ENCODE data around the gene TXLNG.
"Not testable (repeated sequence)": the region's sequence is repeated elsewhere in the genome, so short reads cannot be mapped to it uniquely, and the experiment has no call there.

The TXLNG gene

GRCh38 chrX:16842684-16843083 is 56.4 kb downstream of the TXLNG start:
- DNase-seq: no peak

GRCh38 chrX:16843208-16843909 is 57.1 kb downstream of the TXLNG start:
- no peak for DNase-seq

DNA sequence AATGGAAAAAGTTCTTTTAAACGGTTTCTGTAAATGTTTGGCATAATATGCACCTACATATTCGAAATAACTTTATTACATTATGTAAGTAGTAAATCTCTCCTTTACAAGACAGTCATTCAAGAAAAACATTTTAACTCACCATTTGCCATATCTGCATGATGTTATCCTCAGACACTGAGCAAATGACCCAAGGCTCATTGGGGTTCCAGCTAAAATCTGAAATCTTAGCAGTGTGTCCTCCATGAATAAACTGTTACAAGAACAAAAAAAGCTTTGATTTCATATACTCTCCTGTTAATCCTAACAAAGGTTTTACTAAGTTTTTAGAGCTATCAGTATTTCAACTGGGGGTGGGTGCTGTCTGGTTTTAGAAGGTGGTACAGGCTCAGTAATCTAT is 59.4 kb downstream of the TXLNG start:
- no peak for DNase-seq

DNA sequence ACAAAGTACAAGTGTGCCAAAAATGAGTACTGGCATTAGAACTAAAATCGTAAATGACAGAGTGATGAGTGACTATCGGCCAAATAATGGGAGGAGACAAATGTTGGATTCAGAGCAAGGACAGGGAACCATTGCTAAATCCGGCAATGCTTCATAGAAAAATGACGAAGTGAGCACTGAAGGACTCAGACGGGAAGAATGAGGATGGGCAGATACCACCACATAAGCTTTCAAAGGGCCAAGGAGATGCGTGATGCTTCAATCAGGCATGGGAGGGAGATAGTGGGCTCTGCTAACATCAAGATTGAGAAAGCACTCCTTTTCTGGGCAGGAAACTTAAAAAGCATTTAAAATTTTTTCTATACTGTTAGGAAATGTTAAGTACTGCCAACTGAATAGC is 62.3 kb downstream of the TXLNG start:
- DNase-seq: no peak

GRCh38 chrX:16851421-16851820 is 65.2 kb downstream of the TXLNG start:
- no peak for DNase-seq

DNA sequence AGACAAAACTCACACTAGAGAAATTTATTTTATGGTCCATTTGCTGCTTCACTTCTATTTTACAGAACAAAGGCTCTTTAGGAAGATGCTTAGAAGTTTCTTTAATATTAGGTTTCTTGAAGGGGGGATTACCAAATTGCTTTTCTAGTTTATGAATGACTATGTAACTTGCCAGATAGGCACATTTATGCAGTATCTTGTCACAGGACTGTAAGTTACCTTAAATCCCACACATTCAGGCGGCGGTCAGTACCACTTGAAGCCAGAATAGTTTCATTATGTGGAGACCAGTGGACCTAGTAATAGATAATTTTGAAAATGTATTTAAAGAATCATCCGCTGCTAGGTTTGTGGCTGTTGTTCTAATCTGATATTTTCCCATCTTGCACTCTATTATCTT is 65.6 kb downstream of the TXLNG start:
- DNase-seq: no peak

DNA sequence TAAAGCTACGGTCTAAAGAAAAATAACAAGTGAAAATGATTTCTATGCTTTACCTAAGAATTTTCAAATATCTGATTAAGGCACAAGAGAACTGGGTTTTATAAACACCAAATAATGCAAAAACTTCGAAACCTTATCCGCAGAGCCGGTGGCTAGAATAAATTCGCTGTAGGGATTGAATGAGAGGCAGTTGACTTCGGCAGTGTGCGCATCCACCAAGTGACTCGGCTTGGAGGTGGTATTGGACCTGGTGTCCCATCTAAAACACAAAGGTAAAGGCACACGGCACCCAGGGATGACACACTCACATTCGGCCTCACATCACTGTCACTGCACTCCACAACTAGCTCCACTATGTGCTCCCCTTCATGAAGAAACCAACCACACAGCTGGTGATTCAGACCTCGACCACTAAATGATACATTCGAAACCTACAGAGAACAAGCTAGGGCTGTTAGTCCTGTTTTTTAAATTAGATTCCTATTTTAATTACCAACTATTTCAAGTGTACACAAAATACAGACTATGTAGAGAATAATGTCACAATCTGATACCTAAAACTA is 66.4 kb downstream of the TXLNG start:
- no peak for DNase-seq

DNA sequence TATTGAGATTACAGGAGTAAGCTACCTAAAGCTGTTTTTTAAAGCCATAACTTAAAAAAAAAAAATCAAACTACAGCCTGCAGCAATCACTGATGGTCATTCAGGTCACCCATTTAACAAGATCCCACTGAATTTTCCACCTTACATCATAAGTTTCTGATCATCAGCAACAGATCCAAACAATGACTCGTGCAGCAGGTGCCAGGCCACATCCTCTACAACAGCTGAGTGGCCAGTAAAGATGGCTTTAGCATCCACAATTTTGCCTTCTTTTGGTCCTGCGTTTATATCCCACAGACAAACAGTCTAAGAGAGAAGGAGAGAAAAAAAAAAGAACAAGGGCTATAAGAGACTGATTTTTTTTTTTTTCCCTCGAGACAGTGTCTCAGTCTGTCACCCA is 67.3 kb downstream of the TXLNG start:
- no peak for DNase-seq

DNA sequence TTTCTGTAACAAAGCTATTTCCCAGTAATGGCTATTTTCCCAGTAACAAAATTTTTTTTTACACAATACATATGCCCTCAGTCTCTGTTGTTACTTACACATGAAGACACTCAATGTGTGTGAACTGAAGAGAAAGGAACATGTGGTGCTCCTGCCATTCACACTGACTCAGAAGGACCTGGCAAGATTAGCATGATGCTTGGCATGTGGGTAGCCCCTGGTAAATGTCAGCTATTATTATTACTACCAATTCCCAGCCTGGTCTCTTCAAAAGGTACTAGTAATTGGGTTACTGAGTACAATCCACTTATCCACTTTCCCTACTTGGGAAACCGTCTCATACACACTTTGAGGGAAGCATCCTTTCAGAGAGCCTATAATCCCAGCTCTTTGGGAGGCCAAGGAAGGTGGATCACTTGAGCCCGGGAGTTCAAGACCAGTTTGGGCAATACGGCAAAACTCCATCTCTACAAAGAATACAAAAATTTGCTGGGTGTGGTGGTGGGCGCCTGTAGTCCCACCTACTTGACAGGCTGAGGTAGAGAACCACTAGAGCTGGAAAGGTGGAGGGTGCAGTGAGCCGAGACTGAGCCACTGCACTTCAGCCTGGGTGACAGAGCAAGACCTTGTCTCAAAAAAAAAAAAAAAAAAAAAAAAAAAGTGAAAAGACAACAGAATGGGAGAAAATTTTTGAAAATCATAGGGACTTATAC is 69.3 kb downstream of the TXLNG start:
- no peak for DNase-seq

DNA sequence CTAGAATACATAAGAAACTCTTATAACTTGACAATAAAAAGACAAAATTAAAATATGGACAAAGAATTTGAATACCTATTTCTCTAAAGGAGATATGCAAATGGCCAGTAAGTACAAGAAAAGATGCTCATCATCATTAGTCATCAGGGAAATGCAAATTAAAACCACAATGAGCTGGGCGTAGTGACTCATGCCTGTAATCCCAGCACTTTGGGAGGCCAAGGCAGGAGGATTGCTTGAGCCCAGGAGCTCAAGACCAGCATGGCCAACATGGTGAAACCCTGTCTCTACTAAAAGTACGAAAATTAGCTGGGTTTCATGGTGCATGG is 69.8 kb downstream of the TXLNG start:
- DNase-seq: not testable (repeated sequence)

DNA sequence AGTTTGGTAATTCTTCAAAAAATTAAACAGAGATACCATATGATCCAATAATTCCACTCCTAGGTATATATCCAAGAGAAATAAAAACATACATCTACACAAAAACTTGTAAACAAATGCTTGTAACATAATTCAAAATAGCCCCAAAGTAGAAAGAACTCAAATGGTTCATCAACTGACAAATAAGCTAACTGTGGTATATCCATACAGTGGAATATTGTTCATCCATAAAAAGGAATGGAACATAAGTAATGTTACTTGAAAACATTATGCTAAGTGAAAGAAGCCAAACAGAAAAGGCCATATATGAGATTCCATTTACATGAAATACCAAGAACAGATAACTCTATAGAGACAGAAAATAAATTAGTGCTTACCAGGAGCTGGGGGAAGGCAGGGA is 70.5 kb downstream of the TXLNG start:
- no peak for DNase-seq

- DNase-seq: no peak
Measured at GRCh38 chrX:16862829-16863228, 76.6 kb downstream of the TXLNG start.

GRCh38 chrX:16867947-16868346 is 81.7 kb downstream of the TXLNG start:
- DNase-seq: no peak

GRCh38 chrX:16868920-16869319 is 82.7 kb downstream of the TXLNG start:
- no peak for DNase-seq

GRCh38 chrX:16869393-16870094 is 83.3 kb downstream of the TXLNG start:
- peak; percentile 54 for DNase-seq

DNA sequence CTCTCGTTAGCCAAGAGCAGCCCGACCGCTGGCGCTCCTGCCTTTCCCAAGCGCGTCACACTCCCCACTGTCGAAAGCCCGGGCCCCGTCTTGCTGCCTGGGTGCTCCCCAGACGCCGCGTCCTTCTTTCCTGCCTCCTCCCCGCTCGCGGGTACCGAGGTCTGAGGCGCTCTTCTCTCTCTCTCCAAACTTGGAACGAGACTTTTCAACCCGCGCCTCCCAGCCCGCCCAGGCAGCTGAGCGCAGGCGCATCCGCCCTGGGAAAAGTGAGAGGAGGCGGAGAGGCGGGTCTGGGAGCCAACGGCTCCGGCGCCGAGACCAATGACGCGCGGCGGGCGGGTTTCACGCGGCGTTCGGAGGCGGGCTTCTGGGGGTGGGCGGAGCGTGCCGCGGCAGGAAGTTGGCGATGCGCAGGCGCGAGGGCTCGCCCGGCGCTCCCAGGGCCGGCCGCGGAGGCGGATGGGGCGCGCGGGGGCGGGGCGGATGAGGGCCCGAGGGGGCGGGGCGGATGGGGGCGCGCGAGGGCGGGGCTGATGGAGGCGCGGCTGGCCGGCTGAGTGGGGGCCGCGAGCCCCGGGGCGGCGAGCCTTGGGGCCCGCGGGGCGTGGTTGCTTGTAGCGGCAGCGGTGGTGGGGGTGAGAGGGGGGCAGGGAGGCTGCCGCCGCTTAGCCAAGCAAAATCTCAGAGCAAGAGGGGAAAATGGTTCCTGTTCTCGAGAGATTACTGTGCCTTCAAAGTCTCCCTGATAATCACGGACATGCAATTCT is 84.0 kb downstream of the TXLNG start, which contains the start of gene RBBP7:
Gene RBBP7, minus strand, starts transcription at position 268 of the 767 bp plus-strand sequence. CDS start 309 bp downstream, outside the sequence.
- DNase-seq: peak; percentile 92

- DNase-seq: no peak
Measured at GRCh38 chrX:16870862-16871815, 84.9 kb downstream of the TXLNG start.

GRCh38 chrX:16873106-16873505 is 86.8 kb downstream of the TXLNG start:
- DNase-seq: no peak

- DNase-seq: no peak
Measured at GRCh38 chrX:16874458-16875095, 88.3 kb downstream of the TXLNG start.

DNA sequence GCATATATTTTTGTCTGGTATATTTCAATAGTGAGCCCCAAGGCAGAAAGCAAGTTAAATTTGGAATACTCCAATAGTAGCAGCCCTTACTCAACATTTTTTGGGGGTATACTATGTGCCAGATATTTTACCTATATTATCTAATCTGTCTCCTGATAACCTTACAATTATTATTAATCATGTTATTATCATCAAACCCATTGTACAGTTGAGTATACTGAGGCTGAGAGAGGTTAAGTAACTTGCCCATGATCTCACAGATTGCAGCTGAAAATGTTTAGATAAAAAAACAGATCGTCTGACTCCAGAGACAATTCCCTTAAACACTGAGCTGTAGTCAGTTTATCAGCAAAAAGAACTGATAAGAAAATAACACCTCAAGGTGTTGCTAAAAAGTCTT is 90.4 kb downstream of the TXLNG start:
- DNase-seq: no peak

- peak; percentile 7 for DNase-seq
Measured at GRCh38 chrX:16882169-16882568, 95.9 kb downstream of the TXLNG start.
